ENCODE data around the gene CLDN4. TPM values are rescaled to one million over a fixed set of nuclear protein-coding genes. Genes with fewer than 3 reads are reported as not detected.
"Not testable (repeated sequence)": the region's sequence is repeated elsewhere in the genome, so short reads cannot be mapped to it uniquely, and the experiment has no call there.

CLDN4 gene
- total RNA-seq, 2 experiments from 2014 or later, result 0.12 to 0.16 TPM

DNA sequence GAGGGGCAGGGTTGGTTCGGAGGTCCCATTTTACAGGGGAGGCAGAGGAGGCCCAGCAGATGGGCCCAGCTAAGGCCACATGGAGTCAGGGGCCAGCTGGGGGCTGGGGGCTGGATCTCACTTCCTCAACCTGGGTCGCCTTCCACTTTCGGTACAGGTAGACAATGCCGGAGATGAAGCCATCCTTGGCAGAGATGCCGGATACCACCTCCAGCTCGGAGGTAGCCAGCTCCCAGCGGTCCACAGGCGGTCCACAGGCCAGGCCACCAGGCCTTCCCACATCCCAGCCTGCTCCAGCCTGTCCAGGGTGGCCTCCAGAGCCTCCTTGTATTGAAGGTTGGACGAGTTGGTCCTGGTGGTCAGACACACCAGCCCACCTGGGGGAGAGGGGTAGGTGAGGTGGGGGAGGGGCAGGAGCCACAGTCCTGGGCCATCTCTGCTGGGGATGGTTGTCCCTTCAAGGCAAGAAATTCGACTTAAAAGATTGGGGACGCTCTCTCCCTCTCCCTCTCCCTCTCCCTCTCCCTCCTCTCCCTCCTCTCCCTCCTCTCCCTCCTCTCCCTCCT is 3.9 kb downstream of the CLDN4 start:
- H3K36me3 Mint-ChIP-seq (ENCODE audit: low read depth), result no peaks in the 10 kb centered on the region
- CTCF ChIA-PET, result no interaction called here
- intact Hi-C loops (cut with DNase I, micrococcal nuclease), result no loop called here
- no peaks in the 10 kb centered on the region for H3K9me3 Mint-ChIP-seq (ENCODE audit: low read depth)
- peaks cover 2% of the 10 kb centered on the region for H3K27me3 Mint-ChIP-seq
- H3K4me1 Mint-ChIP-seq, result no peaks in the 10 kb centered on the region
- H3K4me3 Mint-ChIP-seq, result no peak overlapping the region
- no peak for DNase-seq
- H3K27ac Mint-ChIP-seq, result no peak overlapping the region
- ATAC-seq, result no peak
- POLR2A ChIA-PET, result no interaction called here

DNA sequence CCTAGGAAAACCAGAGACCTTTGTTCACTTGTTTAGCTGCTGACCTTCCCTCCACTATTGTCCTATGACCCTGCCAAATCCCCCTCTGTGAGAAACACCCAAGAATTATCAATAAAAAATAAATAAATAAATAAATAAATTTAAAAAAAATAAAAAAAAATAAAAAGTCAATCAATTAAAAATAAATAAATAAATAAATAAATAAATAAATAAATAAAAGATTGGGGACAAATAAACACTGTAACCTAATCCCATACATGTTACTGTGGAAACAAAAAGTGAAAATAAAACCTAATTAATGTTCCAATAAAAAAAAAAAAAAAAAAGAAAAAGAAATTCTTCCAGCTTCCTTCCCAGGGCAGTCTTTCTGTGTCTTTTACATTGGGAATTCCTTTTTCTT is 6.4 kb downstream of the CLDN4 start:
- H3K9me3 Mint-ChIP-seq (ENCODE audit: low read depth); H3K4me1 Mint-ChIP-seq; CTCF ChIA-PET; H3K36me3 Mint-ChIP-seq (ENCODE audit: low read depth); H3K27ac Mint-ChIP-seq; H3K27me3 Mint-ChIP-seq; H3K4me3 Mint-ChIP-seq; intact Hi-C loops (cut with DNase I, micrococcal nuclease); ATAC-seq; DNase-seq: not testable (repeated sequence)
- POLR2A ChIA-PET, result interaction anchor here (0.7 kb wide), 1 partner anchor 11 kb away, joined by 3 read pairs; no protein-coding TSS in a partner anchor

DNA sequence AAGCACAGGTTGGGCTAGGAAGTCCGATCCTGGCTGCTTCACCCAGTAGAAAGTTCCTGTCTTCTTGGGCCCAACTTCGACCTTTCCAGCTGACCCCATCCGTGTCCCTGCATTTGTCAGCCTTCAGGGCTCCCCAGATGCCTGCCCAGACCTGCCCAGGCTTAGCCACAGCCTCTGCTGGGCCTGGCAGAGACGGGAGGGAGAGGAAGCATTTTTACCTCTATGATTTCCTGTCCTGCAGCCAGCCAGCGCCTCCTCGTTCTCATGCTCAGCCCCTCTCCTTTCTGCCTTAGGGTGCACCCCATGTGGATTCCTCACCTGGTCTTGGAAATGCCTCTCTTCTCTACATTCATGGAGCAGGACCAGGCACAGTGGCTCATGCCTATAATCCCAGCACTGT is 7.8 kb downstream of the CLDN4 start:
- no peaks in the 10 kb centered on the region for H3K9me3 Mint-ChIP-seq (ENCODE audit: low read depth)
- H3K27me3 Mint-ChIP-seq, result no peaks in the 10 kb centered on the region
- no peak overlapping the region for H3K27ac Mint-ChIP-seq
- DNase-seq (no peak), ATAC-seq (no peak)
- no peak overlapping the region for H3K4me3 Mint-ChIP-seq
- ChIA-PET CTCF (no interaction called here), POLR2A (no interaction called here)
- H3K4me1 Mint-ChIP-seq, result peaks cover 4% of the 10 kb centered on the region
- intact Hi-C loops (cut with DNase I, micrococcal nuclease), result no loop called here
- no peaks in the 10 kb centered on the region for H3K36me3 Mint-ChIP-seq (ENCODE audit: low read depth)

DNA sequence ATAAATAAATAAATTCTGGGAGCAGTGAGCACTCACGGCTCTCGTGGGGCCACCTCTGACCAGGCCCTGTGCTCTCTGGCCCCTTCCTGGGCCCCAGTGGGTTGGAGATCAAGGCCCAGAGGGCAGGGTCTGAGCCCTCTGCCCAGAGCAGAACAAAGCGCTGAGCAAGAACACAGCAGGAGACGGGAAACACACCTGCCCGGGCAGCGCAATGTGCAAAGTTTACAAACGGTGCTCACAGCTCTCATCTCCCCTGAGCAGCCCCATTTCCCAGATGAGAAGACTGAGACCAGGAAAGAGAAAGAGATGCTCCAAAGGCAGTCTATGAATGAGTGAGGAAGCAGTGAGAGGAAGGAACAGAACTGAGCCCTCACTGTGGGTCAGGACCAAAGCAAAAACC is 8.5 kb downstream of the CLDN4 start:
- intact Hi-C loops (cut with DNase I, micrococcal nuclease), result no loop called here
- no peak for ATAC-seq
- no peak for DNase-seq
- no peak overlapping the region for H3K27ac Mint-ChIP-seq
- no peak overlapping the region for H3K4me3 Mint-ChIP-seq
- peaks cover 7% of the 10 kb centered on the region for H3K4me1 Mint-ChIP-seq
- H3K27me3 Mint-ChIP-seq, result no peaks in the 10 kb centered on the region
- H3K9me3 Mint-ChIP-seq (ENCODE audit: low read depth), result no peaks in the 10 kb centered on the region
- CTCF ChIA-PET, result no interaction called here
- POLR2A ChIA-PET, result no interaction called here
- H3K36me3 Mint-ChIP-seq (ENCODE audit: low read depth), result no peaks in the 10 kb centered on the region

DNA sequence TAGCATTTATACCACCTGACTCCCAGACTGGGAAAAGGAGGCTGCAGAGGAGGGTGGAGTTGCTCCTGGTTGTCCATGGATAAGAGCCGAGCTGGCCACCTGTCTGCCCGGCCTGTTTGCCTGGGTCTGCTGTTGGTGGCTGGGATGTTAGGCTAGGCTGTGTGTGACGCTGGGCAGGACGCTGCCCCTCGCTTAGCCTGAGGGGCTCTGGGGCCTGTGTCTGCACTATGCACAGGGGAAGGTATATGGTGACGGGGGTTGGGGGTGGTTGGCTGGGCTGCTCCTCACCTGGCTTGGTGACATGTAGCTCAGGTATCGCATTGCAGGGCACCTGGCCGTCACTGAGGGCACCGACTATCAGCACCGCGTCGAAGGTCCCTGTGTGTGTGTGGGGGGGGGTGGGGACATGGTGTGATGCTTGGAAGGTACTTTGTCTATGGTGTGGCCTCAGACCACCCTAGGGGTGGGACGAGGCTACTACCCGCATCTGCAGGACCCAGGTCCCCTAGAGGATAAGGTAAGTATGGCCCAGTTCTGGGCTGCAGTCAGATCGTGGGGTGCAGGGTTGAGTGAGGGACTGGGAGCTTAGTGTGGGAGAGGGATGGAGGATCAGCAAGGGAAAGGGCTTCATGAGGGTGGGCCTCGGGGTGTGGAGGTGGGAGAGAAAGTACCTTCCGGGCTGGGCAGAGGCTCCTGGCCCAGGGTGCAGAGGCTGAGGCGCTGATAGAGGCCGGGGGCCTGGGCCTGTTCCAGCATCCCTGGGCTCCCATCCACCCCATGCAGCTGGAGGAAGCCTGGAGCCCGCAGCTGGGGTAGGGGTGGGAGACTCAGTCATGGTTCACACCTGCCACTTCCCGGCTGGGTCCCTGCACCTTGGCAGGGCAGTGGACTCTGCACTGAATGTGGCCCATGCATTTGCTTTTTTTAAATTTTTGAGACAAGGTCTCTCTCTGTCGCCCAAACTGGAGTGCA is 9.2 kb downstream of the CLDN4 start:
- Mint-ChIP-seq H3K27me3 (no peaks in the 10 kb centered on the region), H3K4me1 (peaks cover 7% of the 10 kb centered on the region), H3K9me3 (ENCODE audit: low read depth) (no peaks in the 10 kb centered on the region), H3K36me3 (ENCODE audit: low read depth) (no peaks in the 10 kb centered on the region), H3K4me3 (no peak overlapping the region), H3K27ac (no peak overlapping the region)
- no peak for DNase-seq
- ChIA-PET POLR2A (no interaction called here), CTCF (interaction anchor here (0.9 kb wide), 1 partner anchor 14 kb away, joined by 3 read pairs; no protein-coding TSS in a partner anchor)
- intact Hi-C loops (cut with DNase I, micrococcal nuclease), result loop anchor here in 1 of 2 experiments (5.0 kb wide), 2 partner anchors 173 to 318 kb away; partner anchors contain the start of genes BAZ1B and VPS37D
- ATAC-seq, result no peak

DNA sequence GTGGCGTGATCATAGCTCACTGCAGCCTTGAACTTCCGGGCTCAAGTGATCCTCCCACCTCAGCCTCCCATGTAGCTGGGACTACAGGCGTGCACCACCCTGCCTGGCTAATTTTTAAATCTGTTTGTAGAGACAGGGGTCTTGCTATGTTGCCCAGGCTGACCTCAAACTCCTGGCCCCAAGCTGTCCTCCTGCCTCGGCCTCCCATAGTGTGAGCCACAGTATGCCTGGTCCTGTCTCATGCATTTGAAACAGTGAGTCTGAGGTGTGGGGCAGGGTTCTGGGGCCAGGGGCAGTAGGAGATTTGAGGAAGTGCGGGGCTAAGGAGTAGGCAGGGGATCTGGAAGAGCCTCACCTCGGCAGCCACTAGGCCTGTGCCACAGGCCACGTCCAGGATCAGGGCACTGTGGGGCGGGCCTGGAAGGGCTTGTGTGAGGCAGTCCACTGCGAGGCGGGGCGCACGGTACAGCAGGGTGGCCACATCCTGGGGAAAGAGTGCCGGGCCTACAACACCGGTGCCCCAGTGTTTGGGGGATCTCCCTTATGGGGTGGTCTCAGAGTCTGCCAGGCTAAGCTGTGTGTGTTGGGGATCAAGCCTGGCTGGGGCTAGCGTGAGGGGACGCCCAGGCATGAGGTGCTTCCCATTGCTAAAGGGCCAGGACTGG is 10.1 kb downstream of the CLDN4 start:
- DNase-seq, result no peak
- peaks cover 7% of the 10 kb centered on the region for H3K4me1 Mint-ChIP-seq
- H3K9me3 Mint-ChIP-seq (ENCODE audit: low read depth), result no peaks in the 10 kb centered on the region
- ATAC-seq, result no peak
- no peak overlapping the region for H3K4me3 Mint-ChIP-seq
- H3K36me3 Mint-ChIP-seq (ENCODE audit: low read depth), result no peaks in the 10 kb centered on the region
- no peaks in the 10 kb centered on the region for H3K27me3 Mint-ChIP-seq
- POLR2A ChIA-PET, result no interaction called here
- CTCF ChIA-PET, result interaction anchor here (0.9 to 1.1 kb wide), 2 partner anchors 10 to 15 kb away, joined by 3 read pairs; no protein-coding TSS in a partner anchor
- no peak overlapping the region for H3K27ac Mint-ChIP-seq
- intact Hi-C loops (cut with DNase I, micrococcal nuclease), result loop anchor here in 1 of 2 experiments (5.0 kb wide), 2 partner anchors 174 to 319 kb away; partner anchors contain the start of genes BAZ1B and VPS37D

DNA sequence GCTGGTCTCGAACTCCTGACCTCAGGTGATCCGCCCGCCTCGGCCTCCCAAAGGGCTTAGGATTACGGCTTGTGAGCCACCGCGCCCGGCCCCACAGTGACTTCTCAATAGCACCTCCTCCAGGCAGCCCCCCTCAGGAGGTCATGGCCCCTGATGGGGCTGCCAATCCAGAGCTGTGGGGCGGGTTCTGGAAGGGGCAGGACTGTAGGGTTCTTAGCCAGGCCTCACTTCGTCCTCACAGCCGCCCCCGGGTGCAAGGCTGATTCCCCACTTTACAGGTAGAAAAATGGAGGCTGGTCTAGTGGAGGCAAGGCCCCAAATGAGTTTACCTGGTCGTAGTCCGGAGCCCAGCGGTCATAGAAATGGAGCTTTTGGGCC is 10.9 kb downstream of the CLDN4 start:
- ATAC-seq, result no peak
- POLR2A ChIA-PET, result no interaction called here
- no peaks in the 10 kb centered on the region for H3K9me3 Mint-ChIP-seq (ENCODE audit: low read depth)
- peak overlapping the region; percentile 75 for H3K4me3 Mint-ChIP-seq
- DNase-seq, result no peak
- no peak overlapping the region for H3K27ac Mint-ChIP-seq
- peaks cover 7% of the 10 kb centered on the region for H3K4me1 Mint-ChIP-seq
- no peaks in the 10 kb centered on the region for H3K36me3 Mint-ChIP-seq (ENCODE audit: low read depth)
- CTCF ChIA-PET, result interaction anchor here (1.1 kb wide), 1 partner anchor 9 kb away, joined by 3 read pairs; no protein-coding TSS in a partner anchor
- intact Hi-C loops (cut with DNase I, micrococcal nuclease), result loop anchor here in 1 of 2 experiments (1.0 to 5.0 kb wide), 4 partner anchors 103 to 319 kb away; partner anchors contain the start of genes ABHD11, BAZ1B, TBL2 and VPS37D
- H3K27me3 Mint-ChIP-seq, result no peaks in the 10 kb centered on the region

DNA sequence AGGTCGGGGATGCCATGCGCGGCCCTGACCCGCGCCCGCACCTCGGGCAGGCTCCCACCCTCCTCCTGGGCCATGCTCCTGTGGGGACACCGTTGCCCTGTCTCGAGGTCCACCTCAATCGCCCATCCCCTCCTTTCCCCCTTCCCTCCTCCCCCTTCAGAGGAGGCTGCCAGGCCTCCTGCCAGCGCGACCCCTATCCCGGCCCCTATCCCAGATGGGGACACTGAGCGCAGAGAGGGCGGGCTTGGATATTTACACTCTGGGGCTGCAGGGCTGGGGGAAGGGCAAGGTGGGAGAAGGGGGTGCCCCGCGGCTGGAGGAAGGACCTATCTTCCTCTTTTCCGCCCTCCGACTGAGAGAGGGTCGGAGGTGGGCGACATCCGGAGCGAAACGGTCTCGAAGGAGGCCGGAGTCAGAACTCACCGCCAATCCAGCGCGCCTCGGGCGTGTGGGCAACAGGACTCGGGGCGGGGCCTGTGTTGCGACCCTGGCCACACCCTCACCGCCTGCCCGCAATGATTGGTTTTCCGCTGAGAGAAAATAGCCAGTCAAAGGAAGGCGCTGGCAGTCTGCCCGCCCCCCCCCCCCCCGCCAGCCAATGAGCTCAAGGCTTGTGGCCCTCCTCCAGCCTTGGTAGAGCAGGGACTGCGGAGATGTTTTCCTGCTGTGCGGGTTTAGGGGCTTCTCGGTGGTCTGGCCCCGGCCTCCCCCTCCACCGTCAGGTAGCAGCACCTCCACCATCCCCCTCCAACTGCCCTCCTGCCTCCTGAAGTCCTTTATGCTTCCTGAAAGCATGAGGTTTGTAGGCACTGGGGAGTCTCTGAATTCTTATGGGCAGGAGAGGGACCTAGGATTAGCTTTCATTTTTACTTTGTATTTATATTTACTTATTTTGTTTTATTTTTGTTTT is 11.5 kb downstream of the CLDN4 start, which contains the start of gene METTL27:
Gene METTL27 (minus strand): TSS at position 450 of the 910 bp plus-strand sequence. CDS start 376 bp downstream, at position 74.
- Mint-ChIP-seq H3K27me3 (no peaks in the 10 kb centered on the region), H3K36me3 (ENCODE audit: low read depth) (no peaks in the 10 kb centered on the region), H3K4me1 (peaks cover 7% of the 10 kb centered on the region), H3K9me3 (ENCODE audit: low read depth) (no peaks in the 10 kb centered on the region), H3K4me3 (peak within 1 kb of the TSS; percentile 75), H3K27ac (peak within 1 kb of the TSS; percentile 69)
- DNase-seq (peak; percentile 96), ATAC-seq (peak; percentile 100)
- POLR2A ChIA-PET, result no interaction called here
- intact Hi-C loops (cut with DNase I, micrococcal nuclease), result loop anchor here in 1 of 2 experiments (1.0 to 5.0 kb wide), 4 partner anchors 104 to 320 kb away; partner anchors contain the start of genes ABHD11, BAZ1B, TBL2 and VPS37D
- CTCF ChIA-PET, result interaction anchor here (0.6 to 3.3 kb wide), 5 partner anchors 9 to 176 kb away, joined by 3 to 27 read pairs (median 3); no protein-coding TSS in a partner anchor

DNA sequence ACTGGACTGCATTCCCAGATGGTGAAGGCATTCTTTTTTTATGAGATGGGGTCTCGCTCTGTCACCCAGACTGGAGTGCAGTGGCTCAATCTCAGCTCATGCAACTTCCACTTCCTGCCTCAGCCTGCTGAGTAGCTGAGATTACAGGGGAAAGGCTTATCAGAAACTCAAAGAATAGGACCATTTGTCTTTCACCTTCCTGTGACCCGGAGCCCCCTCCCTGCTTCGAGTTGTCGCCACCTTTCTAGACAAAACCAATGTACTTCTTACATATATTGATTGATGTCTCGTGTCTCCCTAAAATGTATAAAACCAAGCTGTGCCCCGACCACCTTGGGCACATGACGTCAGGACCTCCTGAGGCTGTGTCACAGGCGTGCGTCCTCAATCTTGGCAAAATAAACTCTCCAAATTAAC is 13.3 kb downstream of the CLDN4 start:
- Mint-ChIP-seq H3K27ac (no peak overlapping the region), H3K27me3 (peaks cover 2% of the 10 kb centered on the region), H3K9me3 (ENCODE audit: low read depth) (no peaks in the 10 kb centered on the region), H3K4me1 (peaks cover 7% of the 10 kb centered on the region), H3K4me3 (no peak overlapping the region), H3K36me3 (ENCODE audit: low read depth) (no peaks in the 10 kb centered on the region)
- DNase-seq (no peak), ATAC-seq (no peak)
- ChIA-PET CTCF (interaction anchor here (0.6 to 3.3 kb wide), 3 partner anchors 10 to 237 kb away, joined by 3 to 27 read pairs (median 4); no protein-coding TSS in a partner anchor), POLR2A (no interaction called here)
- intact Hi-C loops (cut with DNase I, micrococcal nuclease), result loop anchor here in 1 of 2 experiments (5.0 kb wide), 2 partner anchors 177 to 322 kb away; partner anchors contain the start of genes BAZ1B and VPS37D

DNA sequence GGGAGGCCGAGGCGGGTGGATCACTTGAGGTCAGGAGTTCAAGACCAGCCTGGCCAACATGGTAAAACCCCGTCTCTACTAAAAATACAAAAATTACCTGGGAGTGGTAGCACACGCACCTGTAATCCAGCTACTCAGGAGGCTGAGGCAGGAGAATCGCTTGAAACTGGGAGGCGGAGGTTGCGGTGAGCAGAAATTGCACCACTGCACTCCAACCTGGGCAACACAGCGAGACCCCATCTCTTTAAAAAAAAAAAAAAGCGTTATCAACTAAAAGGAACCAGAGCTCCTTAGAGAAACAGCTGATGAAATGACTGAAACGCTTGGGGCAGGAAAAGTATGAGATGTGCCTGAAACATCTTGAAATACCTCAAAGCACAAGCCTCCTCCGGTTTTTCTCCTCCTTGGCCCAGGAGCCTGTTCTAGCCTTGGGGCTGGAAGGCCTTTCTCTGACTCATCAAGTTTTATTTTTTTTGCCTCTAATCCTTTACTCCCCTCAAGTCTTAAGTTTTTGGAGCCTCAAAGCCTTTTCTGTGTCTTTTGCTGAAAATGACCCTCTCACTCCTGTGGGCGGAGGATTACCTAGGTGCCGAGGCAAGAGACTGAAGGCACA is 14.2 kb downstream of the CLDN4 start:
- Mint-ChIP-seq H3K9me3 (ENCODE audit: low read depth) (no peaks in the 10 kb centered on the region), H3K27ac (no peak overlapping the region), H3K4me1 (peaks cover 10% of the 10 kb centered on the region), H3K36me3 (ENCODE audit: low read depth) (no peaks in the 10 kb centered on the region), H3K4me3 (no peak overlapping the region), H3K27me3 (peaks cover 2% of the 10 kb centered on the region)
- DNase-seq, result no peak
- intact Hi-C loops (cut with DNase I, micrococcal nuclease), result loop anchor here in 1 of 2 experiments (5.0 kb wide), 2 partner anchors 178 to 323 kb away; partner anchors contain the start of genes BAZ1B and VPS37D
- ATAC-seq, result no peak
- ChIA-PET CTCF (interaction anchor here (0.6 to 3.3 kb wide), 3 partner anchors 9 to 368 kb away, joined by 3 to 27 read pairs (median 4); no protein-coding TSS in a partner anchor), POLR2A (no interaction called here)

All from activated CD4-positive, alpha-beta T cell treated with anti-CD3 and anti-CD28 coated beads for 36 hours (primary cell).